Measurements from ENCODE around the gene HIPK1.
A peak's percentile ranks its signal among the peaks of the same experiment; 100 is the strongest.

HIPK1 gene

DNA sequence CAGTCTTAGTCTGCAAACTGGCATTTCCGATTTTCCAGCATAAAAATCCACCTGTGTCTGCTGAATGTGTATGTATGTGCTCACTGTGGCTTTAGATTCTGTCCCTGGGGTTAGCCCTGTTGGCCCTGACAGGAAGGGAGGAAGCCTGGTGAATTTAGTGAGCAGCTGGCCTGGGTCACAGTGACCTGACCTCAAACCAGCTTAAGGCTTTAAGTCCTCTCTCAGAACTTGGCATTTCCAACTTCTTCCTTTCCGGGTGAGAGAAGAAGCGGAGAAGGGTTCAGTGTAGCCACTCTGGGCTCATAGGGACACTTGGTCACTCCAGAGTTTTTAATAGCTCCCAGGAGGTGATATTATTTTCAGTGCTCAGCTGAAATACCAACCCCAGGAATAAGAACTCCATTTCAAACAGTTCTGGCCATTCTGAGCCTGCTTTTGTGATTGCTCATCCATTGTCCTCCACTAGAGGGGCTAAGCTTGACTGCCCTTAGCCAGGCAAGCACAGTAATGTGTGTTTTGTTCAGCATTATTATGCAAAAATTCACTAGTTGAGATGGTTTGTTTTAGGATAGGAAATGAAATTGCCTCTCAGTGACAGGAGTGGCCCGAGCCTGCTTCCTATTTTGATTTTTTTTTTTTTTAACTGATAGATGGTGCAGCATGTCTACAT, 47.6 kb downstream of the HIPK1 start:
- peak; percentile 29 for DNase-seq
- in situ Hi-C loops (cut with MboI; ENCODE audit: low pct_unique_long_range_greater_than_20kb, low sequenced_read_pairs) = loop anchor here (25.0 kb wide), 1 partner anchor 311 kb away; no protein-coding TSS in a partner anchor

GRCh38 chr1:113977906-113978305, 48.8 kb downstream of the HIPK1 start:
- no peak for DNase-seq
- in situ Hi-C loops (cut with MboI; ENCODE audit: low pct_unique_long_range_greater_than_20kb, low sequenced_read_pairs) = loop anchor here (25.0 kb wide), 1 partner anchor 309 kb away; no protein-coding TSS in a partner anchor

GRCh38 chr1:113978863-113979702, 50.0 kb downstream of the HIPK1 start, which contains the start of gene OLFML3:
Gene OLFML3 (plus strand): TSS chr1:113979474. CDS start chr1:113979517, 43 bp downstream.
- in situ Hi-C loops (cut with MboI; ENCODE audit: low pct_unique_long_range_greater_than_20kb, low sequenced_read_pairs) = loop anchor here (25.0 kb wide), 1 partner anchor 308 kb away; no protein-coding TSS in a partner anchor
- DNase-seq = peak; percentile 78

DNA sequence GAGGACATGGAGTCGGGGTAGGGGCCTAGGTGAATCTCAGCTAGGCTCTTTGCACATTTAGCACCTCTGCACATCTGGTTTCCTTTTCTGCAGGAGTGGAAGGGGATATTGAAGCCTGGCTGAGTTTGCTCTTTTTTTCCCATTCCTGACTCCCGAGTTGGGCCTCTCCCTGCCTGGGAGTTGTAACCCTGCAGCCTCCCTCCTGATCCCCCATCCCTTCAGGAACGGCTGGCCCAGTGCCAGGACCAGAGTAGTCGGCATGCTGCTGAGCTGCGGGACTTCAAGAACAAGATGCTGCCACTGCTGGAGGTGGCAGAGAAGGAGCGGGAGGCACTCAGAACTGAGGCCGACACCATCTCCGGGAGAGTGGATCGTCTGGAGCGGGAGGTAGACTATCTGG, 51.0 kb downstream of the HIPK1 start:
- no peak for DNase-seq
- in situ Hi-C loops (cut with MboI; ENCODE audit: low pct_unique_long_range_greater_than_20kb, low sequenced_read_pairs) = loop anchor here (25.0 kb wide), 1 partner anchor 307 kb away; no protein-coding TSS in a partner anchor

- DNase-seq = peak; percentile 72
- in situ Hi-C loops (cut with MboI; ENCODE audit: low pct_unique_long_range_greater_than_20kb, low sequenced_read_pairs) = loop anchor here (25.0 kb wide), 1 partner anchor 305 kb away; no protein-coding TSS in a partner anchor
Observed at GRCh38 chr1:113981962-113982931, 53.1 kb downstream of the HIPK1 start.

GRCh38 chr1:113982949-113983348, 53.8 kb downstream of the HIPK1 start:
- in situ Hi-C loops (cut with MboI; ENCODE audit: low pct_unique_long_range_greater_than_20kb, low sequenced_read_pairs) = loop anchor here (25.0 kb wide), 1 partner anchor 304 kb away; no protein-coding TSS in a partner anchor
- no peak for DNase-seq

DNA sequence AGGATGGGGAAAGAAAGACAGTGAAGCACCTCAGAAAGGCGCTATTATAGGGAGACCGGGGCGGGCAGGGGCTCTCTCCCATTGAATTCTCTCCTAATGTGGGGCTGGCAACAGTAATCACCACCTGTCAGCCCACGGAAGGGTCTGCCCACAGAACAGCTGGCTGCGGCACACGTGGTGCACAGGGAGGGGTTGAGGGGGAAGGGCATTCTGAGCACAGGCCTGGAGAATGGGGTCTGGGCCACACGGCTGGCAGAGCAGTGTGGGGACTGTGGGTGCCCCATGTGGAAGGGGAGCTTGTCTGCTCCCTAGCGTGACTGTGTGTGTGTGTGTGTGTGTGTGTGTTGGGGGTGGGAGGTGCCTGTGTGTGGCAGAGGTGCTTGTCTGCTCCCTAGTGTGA, 54.3 kb downstream of the HIPK1 start:
- in situ Hi-C loops (cut with MboI; ENCODE audit: low pct_unique_long_range_greater_than_20kb, low sequenced_read_pairs) = loop anchor here (25.0 kb wide), 1 partner anchor 304 kb away; no protein-coding TSS in a partner anchor
- no peak for DNase-seq

DNA sequence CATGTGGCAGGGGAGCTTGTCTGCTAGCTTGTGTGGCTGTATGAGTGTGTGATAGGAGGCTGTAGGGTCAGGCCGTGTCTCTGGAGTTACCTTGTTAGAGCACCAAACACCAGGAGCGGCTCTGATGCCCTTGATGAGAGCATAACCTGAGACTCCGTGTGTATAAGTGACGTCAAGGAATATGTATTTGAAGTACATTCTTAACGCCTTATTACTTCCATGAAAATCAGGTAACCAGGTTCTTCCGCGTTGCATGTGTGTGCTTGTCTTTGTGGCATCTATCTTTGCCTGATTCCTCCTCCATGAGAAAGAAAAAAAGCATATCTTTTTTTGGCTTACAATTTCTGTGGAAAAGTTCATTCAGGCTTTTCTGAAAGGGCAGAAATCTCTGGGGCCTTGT, 54.7 kb downstream of the HIPK1 start:
- in situ Hi-C loops (cut with MboI; ENCODE audit: low pct_unique_long_range_greater_than_20kb, low sequenced_read_pairs) = loop anchor here (25.0 kb wide), 1 partner anchor 303 kb away; no protein-coding TSS in a partner anchor
- DNase-seq = no peak

DNA sequence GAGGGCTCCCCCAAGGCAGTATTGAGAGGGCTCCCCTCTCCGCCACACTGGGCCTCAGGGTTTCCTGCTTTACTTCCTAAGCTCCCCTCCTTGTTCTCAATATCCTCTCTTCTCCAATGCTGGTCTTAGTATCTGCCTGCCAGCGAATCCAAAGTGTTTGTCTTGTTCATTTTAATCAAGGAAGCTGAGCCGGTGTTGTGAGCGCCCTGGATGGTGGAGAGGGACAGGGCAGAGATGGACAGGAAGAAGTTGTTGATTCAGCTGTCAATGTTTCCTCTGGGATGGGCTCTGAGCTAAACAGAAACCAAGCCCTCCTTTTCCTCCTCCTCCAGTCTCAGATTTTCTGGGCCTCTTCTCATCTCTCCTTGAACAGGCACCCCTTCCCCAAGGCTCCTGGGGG, 55.6 kb downstream of the HIPK1 start:
- DNase-seq = no peak
- in situ Hi-C loops (cut with MboI; ENCODE audit: low pct_unique_long_range_greater_than_20kb, low sequenced_read_pairs) = loop anchor here (25.0 kb wide), 1 partner anchor 303 kb away; no protein-coding TSS in a partner anchor

GRCh38 chr1:113986802-113987201, 57.7 kb downstream of the HIPK1 start:
- in situ Hi-C loops (cut with MboI; ENCODE audit: low pct_unique_long_range_greater_than_20kb, low sequenced_read_pairs) = loop anchor here (25.0 kb wide), 1 partner anchor 300 kb away; no protein-coding TSS in a partner anchor
- DNase-seq = no peak

DNA sequence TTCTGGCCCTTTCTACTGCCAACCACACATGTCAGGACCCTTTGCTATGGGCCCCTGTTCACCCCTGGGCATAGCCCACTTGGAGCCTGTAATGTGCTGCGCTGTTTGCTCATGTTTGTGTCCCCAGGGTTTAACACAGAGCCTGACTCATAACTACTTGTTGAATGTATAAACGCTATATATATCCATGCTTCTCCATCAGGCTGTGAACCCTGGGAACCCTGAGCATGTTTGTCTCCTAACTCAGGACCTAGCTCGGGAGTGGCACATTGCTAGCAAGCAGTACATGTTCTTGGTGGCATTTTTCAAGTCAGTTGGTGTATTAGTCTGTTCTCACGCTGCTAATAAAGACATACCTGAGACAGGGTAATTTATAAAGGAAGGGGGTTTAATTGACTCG, 58.1 kb downstream of the HIPK1 start:
- in situ Hi-C loops (cut with MboI; ENCODE audit: low pct_unique_long_range_greater_than_20kb, low sequenced_read_pairs) = loop anchor here (25.0 kb wide), 1 partner anchor 300 kb away; no protein-coding TSS in a partner anchor
- no peak for DNase-seq

DNA sequence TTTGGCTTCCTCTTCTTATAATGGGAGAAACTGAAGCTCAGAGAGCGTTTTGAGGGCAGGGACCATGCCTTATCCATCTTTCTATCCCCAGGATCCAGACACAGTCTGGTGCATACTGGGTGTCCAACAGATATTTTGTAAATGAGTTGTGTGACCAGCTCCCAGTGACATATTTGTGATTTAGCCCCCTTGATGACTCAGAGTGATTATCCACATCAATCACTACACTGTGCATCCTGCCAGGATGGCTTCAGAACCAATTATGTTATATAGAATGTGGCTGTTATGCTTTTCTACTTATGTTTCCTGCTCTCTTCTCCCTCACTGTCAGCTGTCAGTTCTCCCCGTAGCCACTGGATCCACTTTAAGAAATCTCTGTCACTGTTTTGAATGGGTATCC, 61.4 kb downstream of the HIPK1 start:
- no peak for DNase-seq
- in situ Hi-C loops (cut with MboI; ENCODE audit: low pct_unique_long_range_greater_than_20kb, low sequenced_read_pairs) = loop anchor here (25.0 kb wide), 1 partner anchor 297 kb away; no protein-coding TSS in a partner anchor

DNA sequence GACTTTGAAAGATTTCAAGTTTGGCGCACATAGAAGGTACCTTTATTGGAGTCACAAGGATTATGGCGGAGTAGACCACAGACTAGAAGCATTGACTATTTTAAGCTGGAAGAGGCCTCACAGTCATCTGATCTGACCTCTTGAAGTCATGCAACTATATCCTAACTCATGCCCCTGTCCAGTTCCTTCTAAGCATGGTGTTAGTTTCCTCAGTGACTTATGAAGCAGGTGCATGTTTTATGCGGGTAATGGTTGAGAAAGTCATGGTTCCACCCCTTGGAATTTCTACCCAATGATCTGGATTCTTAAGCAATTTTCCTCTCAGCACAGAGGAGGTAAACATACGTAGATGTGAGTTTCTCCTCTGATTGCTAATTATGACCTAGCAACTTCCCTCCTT, 61.8 kb downstream of the HIPK1 start:
- DNase-seq = no peak
- in situ Hi-C loops (cut with MboI; ENCODE audit: low pct_unique_long_range_greater_than_20kb, low sequenced_read_pairs) = loop anchor here (25.0 kb wide), 1 partner anchor 296 kb away; no protein-coding TSS in a partner anchor

- no peak for DNase-seq
- in situ Hi-C loops (cut with MboI; ENCODE audit: low pct_unique_long_range_greater_than_20kb, low sequenced_read_pairs) = loop anchor here (25.0 kb wide), 1 partner anchor 296 kb away; no protein-coding TSS in a partner anchor
Observed at GRCh38 chr1:113991467-113991997, 62.4 kb downstream of the HIPK1 start.

- in situ Hi-C loops (cut with MboI; ENCODE audit: low pct_unique_long_range_greater_than_20kb, low sequenced_read_pairs) = loop anchor here (25.0 kb wide), 1 partner anchor 294 kb away; no protein-coding TSS in a partner anchor
- DNase-seq = no peak
Observed at GRCh38 chr1:113993072-113993471, 63.9 kb downstream of the HIPK1 start.

- DNase-seq = no peak
- in situ Hi-C loops (cut with MboI; ENCODE audit: low pct_unique_long_range_greater_than_20kb, low sequenced_read_pairs) = loop anchor here (25.0 kb wide), 1 partner anchor 294 kb away; no protein-coding TSS in a partner anchor
Observed at GRCh38 chr1:113993766-113994165, 64.6 kb downstream of the HIPK1 start.

- DNase-seq = no peak
- in situ Hi-C loops (cut with MboI; ENCODE audit: low pct_unique_long_range_greater_than_20kb, low sequenced_read_pairs) = loop anchor here (25.0 kb wide), 1 partner anchor 292 kb away; no protein-coding TSS in a partner anchor
Observed at GRCh38 chr1:113995382-113995781, 66.3 kb downstream of the HIPK1 start.

DNA sequence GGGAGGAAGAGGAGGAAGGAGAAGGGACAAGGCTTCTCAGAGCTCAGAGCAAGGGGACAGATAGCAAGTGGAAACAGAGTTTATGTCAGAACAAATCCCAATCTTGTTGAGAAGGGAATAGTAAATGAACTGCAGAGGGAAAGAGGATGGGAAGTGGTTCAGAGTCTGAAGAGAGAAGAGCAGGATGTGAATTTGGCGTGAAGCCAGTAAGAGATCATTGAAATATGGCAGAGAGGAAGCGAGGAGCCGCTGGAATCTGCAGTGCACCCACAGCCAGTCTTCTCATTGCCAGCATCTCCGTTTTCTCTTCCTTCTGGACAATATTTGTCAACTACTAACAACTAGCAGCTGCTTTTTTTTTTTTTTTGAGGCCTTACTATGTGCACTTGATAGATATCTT, 69.2 kb downstream of the HIPK1 start:
- in situ Hi-C loops (cut with MboI; ENCODE audit: low pct_unique_long_range_greater_than_20kb, low sequenced_read_pairs) = loop anchor here (25.0 kb wide), 1 partner anchor 289 kb away; no protein-coding TSS in a partner anchor
- peak; percentile 49 for DNase-seq

All from KBM-7 (cell line).